ENCODE results near the gene TSPAN16.
"Not testable (repeated sequence)": the region's sequence is repeated elsewhere in the genome, so short reads cannot be mapped to it uniquely, and the experiment has no call there.

The TSPAN16 gene

GRCh38 chr19:11269408-11269807 lies 26.6 kb upstream of the TSPAN16 start:
- DNase-seq = no peak

DNA sequence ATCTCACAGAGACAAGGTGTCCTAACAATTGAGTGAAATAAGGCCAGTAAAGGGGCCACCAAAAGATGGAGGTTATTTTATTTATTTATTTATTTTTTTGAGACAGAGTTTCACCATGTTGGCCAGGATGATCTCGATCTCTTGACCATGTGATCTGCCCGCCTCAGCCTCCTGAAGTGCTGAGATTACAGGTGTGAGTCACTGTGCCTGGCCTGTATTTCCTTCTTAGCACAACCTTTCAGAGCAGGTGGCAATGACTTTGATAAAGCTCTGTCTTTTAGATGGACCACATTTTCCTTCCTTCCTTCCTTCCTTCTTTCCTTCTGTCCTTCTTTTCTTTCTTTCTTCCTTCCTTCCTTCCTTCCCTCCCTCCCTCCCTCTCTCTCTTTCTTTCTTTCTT lies 22.7 kb upstream of the TSPAN16 start:
- no peak for DNase-seq

DNA sequence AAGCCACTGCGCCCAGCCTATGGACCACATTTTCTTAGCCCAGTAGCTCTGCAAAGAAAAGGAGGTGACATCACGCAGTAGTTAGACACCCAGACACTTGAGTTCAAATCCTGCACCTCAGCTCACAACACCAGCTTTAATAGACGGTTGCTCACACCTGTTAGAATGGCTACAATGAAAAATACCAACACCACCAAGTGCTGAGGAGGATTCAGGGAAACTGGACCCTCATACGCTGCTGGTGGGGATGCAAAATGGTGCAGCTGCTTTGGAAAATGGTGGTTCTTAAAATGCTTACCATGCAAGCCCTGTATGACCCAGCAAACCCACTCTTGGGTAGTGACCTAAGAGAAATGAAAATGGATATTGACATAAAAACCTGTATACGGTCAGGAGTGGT lies 22.0 kb upstream of the TSPAN16 start:
- DNase-seq = no peak

DNA sequence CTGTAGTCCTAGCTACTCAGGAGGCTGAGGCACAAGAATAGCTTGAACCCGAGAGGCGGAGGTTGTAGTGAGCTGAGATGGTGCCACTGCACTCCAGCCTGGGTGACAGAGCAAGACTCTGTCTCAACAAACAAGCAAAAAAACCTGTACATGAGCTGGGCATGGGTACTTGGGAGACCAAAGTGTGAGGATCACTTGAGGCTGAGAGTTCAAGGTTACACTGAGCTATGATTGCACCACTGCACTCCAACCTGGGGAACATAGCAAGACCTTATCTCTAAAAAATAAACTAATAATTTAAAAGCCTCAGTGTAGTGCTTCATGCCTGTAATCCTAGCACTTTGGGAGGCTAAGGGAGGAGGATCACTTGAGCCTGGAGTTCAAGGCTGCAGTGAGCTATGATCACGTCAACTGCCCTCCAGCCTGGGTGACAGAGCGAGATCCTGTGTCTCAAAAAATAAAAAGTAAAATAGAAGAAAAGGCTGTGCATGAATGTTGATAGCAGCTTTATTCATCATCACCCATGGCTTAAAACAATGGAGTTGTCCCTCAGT lies 21.4 kb upstream of the TSPAN16 start:
- no peak for DNase-seq

GRCh38 chr19:11278670-11279069 lies 17.3 kb upstream of the TSPAN16 start:
- no peak for DNase-seq

DNA sequence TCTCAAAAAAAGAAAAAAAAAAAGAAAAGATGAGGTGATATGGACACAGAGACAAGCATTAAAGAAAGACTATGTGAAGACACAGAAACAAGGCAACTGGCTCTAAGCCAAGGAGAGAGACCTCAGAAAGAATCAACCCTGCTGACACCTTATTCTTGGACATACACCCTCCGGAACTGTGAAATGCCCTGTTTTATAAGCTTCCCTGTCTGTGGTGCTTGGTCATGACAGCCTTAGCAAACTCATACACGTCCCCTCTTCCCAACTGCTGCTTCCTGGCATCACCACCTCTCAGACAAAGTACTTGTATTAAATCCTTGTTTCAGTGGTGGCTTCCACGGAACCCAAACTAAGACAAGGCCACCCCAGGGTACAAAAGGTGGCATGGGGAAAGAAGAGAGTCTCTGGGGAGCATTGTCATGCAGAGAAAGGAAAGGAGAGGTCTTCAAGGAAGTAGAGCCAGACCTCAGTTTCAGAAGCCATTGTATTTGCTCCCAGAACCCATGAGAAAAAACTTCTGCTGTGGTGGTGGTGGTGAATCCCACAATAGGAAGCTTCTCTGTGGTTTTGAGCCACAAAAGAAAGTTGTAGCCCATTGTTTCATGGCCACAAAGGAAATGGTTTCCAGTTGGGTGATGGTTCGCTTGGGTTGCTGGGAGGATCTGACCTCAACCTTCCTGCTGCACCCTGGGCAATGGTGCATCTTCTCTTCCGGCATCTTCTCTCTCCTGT lies 16.3 kb upstream of the TSPAN16 start:
- no peak for DNase-seq

DNA sequence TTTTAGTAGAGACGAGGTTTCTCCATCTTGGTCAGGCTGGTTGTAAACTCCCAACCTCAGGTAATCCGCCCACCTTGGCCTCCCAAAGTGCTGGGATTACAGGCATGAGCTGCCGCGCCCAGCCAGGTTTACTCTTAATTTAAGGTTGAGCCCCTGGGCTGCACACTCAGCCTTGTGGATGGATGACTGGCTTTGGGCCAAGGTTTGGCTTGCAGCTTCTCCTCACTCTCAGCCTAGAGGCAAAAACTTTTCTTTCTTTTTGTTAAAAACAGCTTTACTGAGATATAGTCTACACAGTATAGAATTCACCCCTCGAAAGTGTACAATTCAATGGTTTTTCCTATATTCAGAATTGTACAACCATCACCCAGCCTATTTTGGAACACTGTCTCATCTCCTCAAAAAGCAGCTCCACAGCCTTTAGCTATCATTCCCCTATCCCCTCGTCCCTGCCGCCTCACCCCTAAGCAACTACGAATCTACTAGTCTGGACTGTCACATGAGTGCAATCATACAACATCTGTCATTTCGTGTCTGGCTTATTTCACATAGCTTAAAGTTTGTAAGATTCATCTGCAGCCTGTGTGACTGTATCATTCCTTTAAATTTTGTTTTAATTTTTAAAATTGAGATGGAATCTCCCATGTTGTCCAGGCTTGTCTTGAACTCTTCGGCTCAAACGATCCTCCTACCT lies 14.5 kb upstream of the TSPAN16 start:
- no peak for DNase-seq

GRCh38 chr19:11284515-11284914 lies 11.4 kb upstream of the TSPAN16 start:
- no peak for DNase-seq

GRCh38 chr19:11286312-11286974 lies 9.5 kb upstream of the TSPAN16 start:
- DNase-seq = no peak

DNA sequence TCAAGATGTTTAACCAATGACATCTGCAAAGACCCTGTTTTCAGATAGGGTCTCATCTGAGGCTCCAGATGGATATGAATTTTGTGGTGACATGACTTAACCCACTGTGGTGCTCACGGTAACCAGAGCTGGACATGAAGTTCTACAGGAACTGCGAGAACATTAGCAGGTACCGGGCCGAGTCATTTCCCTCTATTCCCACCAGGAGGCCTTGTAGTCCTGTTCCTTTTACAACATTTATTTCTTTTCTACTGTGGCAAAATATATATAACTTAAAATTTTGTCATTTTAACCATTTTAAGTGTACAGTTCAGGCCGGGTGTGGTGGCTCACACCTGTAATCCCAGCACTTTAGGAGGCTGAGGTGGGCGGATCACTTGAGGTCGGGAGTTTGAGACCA lies 7.6 kb upstream of the TSPAN16 start:
- no peak for DNase-seq

DNA sequence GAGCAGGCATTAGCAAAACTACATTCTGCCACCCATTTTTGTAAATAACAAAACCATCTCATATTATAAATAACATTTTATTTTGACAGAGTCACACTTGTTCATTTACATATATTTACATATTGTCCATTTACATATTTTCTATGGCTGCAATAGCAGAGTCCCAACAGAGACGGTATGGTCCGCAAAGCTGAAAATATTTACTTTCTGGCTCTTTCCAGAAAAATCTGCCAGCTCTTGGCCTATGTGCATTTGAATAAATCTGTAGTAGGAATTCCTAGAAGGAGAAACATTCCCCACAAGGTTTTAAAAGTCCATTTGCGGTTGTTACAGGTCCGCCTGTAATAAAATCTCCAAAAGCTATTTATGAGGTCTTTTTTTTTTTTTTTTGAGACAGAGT lies 5.7 kb upstream of the TSPAN16 start:
- DNase-seq = no peak

DNA sequence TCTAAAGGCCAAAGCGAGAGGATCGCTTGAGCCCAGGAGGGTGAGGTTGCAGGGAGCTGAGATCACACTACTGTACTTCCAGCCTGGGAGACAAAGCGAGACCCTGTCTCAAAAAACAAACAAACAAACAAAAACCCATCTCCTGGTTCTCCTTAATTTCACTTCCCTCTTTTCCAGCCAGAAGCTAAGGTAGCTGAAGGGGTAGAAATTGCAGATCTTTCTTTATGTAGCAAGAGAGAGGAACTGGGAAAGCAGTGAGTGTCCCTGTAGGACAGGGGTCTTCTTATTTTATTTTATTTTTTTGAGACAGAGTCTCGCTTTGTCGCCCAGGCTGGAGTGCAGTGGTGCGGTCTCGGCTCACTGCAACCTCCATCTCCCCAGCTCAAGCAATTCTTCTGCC lies 4.5 kb upstream of the TSPAN16 start:
- no peak for DNase-seq

DNA sequence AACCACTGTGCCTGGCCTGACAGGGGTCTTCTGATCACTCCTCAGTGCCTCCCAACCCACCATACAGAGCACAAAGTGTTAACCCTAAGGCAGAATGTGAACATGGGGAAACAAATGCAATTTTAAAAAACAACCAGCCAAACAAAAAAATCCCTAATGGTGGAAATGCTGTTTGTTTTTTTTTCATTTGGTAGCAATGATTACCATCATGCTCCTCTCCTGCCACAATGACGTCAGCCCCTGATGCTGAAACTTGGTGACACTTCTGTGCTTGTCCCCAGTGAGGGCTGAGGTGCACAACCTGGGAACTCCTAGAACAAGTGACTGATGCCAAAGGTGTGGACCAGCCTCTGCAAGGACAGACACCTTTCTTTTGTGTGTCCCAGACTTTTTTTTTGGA lies 4.0 kb upstream of the TSPAN16 start:
- no peak for DNase-seq

DNA sequence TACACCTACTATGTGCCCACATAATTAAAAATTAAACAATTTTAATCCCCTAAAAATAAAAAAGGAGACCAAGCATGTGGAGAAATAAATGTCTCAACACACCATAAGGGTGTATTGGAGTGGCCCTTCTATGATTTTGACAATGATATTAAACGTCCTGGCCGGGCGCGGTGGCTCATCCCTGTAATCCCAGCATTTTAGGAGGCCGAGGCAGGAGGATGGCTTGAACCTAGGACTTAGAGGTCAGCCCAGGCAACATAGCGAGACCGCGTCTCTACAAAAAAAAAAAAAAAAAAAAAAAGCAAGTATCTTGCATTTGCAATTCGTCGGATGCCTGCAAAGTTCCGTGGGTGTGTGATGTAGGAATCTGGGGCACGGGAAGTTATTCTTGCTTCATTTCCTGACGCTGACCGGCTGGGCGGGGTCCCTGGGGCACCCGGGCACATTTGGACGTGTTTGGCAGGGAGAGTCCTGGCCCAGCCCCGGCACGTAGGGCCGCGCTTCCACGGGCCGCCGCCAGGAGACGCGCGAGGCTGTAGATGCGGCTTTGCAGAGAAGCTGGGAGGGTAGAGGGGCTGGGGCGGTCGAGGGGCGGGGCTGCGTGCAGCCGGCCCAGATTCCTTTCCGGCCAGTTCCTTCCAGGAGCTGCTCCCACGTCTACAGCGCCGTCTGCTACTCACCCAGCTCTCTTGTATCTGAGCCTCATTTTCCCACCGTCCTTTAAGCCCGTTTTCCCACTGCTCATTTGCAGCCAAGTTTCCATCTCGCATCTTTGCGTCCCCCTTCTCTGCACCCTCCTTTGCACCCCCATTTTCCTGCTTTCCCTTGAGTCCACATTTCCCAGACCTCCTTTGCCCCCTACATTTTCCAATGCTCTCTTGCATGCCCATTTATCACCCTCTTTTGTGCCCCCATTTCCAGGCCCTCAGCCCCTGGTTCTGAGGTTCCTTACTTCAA lies 2.2 kb upstream of the TSPAN16 start:
- peak; percentile 16 for DNase-seq

DNA sequence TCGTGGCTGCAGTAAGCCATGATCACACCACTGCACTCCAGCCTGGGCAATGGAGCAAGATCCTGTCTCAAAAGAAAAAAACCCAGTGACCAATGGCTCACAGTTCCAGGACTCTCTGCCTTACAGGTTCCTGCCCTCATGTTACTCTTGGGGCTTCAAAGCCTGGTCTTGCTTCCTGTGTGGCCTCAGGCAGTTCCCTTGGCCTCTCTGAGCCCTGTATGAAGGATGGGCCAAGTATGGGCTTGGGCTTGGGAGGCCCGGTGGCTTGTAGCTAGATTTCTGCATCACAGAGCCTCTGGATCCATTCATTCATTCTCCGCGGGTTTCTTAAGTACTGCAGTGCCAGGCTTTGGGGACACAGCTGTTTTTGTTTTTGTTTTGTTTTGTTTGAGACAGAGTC lies 780 bp upstream of the TSPAN16 start:
- DNase-seq = no peak

- DNase-seq = no peak
Observed at GRCh38 chr19:11296264-11296663, 304 bp downstream of the TSPAN16 start.

- DNase-seq = no peak
Observed at GRCh38 chr19:11299946-11300810, 4.2 kb downstream of the TSPAN16 start.

DNA sequence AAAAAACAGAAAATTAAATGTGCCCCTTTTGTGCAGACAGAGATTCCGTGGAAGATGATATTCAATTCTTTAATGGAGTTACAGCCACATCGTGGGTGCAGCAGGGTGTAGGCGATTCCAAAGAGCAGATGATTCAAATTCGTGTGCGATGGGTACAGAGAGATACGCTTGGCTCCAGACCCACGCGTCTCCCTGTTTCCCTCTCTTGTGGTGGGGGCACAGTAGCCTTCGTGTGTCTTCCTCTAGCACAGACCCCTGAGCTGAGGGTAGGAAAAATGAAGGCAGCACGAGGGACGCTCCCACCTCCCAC lies 4.8 kb downstream of the TSPAN16 start:
- DNase-seq = no peak

DNA sequence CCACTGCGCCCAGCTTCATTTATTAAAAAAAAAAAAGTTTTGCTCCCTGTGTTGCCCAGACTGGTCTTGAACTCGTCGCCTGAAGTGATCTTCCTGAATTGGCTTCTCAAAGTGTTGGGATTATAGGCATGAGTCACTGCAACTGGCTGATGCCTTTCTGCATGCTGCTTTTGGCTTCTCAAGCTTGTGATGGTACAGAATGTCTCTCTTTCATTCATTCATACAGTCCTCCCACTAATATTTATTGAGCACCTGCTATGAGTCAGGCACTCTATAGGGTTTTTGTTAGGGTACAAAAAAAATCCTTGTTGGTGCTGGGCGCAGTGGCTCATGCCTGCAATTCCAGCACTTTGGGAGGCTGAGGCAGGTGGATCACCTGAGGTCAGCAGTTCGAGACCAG lies 9.0 kb downstream of the TSPAN16 start:
- no peak for DNase-seq

DNA sequence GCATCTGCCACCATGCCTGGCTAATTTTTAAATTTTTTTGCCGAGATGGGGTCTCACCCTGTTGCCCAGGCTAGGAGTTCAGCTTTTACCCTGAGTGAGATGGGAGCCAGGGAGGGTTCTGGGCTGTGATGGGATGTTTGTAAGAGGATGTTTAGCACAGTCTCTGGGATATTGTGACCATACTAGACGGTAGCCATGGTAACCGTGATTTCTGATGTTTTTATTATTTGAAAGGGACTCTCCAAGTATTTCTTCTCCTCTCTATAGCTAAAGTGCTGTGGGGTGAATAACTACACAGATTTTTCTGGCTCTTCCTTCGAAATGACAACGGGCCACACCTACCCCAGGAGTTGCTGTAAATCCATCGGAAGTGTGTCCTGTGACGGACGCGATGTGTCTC lies 10.4 kb downstream of the TSPAN16 start:
- no peak for DNase-seq

- not testable (repeated sequence) for DNase-seq
Observed at GRCh38 chr19:11320278-11320995, 24.5 kb downstream of the TSPAN16 start.

Measured in cortex of kidney (tissue), 1 donor.